Gastroesophageal sphincter (tissue), 4 donors: ENCODE results near the gene MYO9B. TPM values are rescaled to one million over a fixed set of nuclear protein-coding genes. Genes with fewer than 3 reads are reported as not detected.

Source experiments
- ATAC-seq: fragments of 150-250 bp; one replicate; pipeline ENCODE4 v1.9.1; 2016; ENCODE audit warnings: mild to moderate bottlenecking, moderate library complexity
- H3K27ac ChIP-seq, 4 donors: fragments of 200-600 bp; sonication (generic) in 3 of 4; 1 replicate in 3 of 4; 2 replicates in 1 of 4; pipeline ENCODE4 v1.5.1; 2016 to 2019
- H3K27me3 ChIP-seq: fragments of 200-600 bp; sonication (generic); one replicate; pipeline ENCODE4 v1.5.1; 2019
- H3K36me3 ChIP-seq, 2 donors: fragments of 200-600 bp; sonication (generic); one replicate each; pipeline ENCODE4 v1.5.1; 2019; ENCODE audit warnings: control low read depth in 1 of 2
- H3K4me1 ChIP-seq, 3 donors: fragments of 200-600 bp; sonication (generic); 1 replicate in 2 of 3; 2 replicates in 1 of 3; pipeline ENCODE4 v1.5.1; 2016 to 2019; ENCODE audit warnings: control low read depth in 2 of 3
- H3K4me3 ChIP-seq, 2 donors: fragments of 200-600 bp; sonication (generic); one replicate each; pipeline ENCODE4 v1.5.1; 2019; ENCODE audit warnings: mild to moderate bottlenecking in 1 of 2, moderate library complexity in 1 of 2
- H3K9me3 ChIP-seq, 3 donors: fragments of 200-600 bp; sonication (generic); one replicate each; pipeline ENCODE4 v1.5.1; 2017 to 2019; ENCODE audit warnings: control low read depth in 2 of 3
- EP300 ChIP-seq: sonication (generic); formaldehyde crosslinking; IDR thresholded peaks from one replicate; pipeline ENCODE4 v1.6.1; 2017; ENCODE audit warnings: antibody characterized with exemption, mild to moderate bottlenecking
- POLR2A ChIP-seq, 2 donors: fragments of 450-650 bp; IDR thresholded peaks; one replicate each; pipeline ENCODE4 v1.6.1; 2017; ENCODE audit warnings: antibody characterized with exemption in 2 of 2, mild to moderate bottlenecking in 2 of 2, moderate library complexity in 1 of 2
- POLR2AphosphoS5 ChIP-seq: sonication (generic); formaldehyde crosslinking; IDR thresholded peaks from one replicate; pipeline ENCODE4 v1.6.1; 2017; ENCODE audit warnings: antibody characterized with exemption
- WGBS, 2 donors: methylation state at CpG; one replicate each; pipeline ENCODE4 v1.1.5; 2018; ENCODE audit warnings: low coverage in 1 of 2; 5-methylcytosine and 5-hydroxymethylcytosine counted together
- total RNA-seq, 4 donors: library from RNA; depleted of rRNA; stranded (reverse); fragments of >200 nt; gene quantifications; one replicate each; pipeline ENCODE4 v1.1.0, GENCODE V29; 2016
- TF ChIP-seq, protein P1 (sequence below), 4 experiments: fragments of 200-600 bp in 2 of 4; fragments of 450-650 bp in 2 of 4; sonication (generic) in 1 of 4; IDR thresholded peaks; one replicate each; pipeline ENCODE4 v1.5.1; 2017 to 2019; ENCODE audit warnings: antibody characterized with exemption in 4 of 4, mild to moderate bottlenecking in 2 of 4, moderate library complexity in 2 of 4

MYO9B gene
- total RNA-seq, 4 donors from 2014 or later = 38.1 to 77.7 (median 66.2) TPM

DNA sequence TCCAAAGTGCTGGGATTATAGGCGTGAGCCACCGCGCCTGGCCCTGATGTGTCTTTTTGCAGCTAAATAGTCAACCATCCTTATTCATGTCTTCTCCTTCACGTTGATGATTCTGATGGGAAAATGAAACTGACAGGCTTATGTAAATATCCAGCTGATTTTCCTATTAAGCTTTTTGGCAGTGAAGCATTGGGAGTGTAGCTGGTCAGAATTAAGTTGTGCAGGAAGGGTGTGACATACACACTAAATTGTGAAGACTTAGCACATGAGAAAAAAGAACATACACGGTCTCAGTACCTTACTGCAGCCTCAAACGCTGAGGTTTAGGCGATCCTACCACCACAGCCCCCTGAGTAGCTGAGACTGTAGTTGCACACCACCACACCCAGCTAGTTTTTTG, 89.1 kb downstream of the MYO9B start:
- peaks cover 0 to 6% (median 0%) of the 10 kb centered on the region in 3 donors for H3K9me3 ChIP-seq
- H3K4me3 ChIP-seq = no peak overlapping the region
- no peak for ATAC-seq
- no peaks in the 10 kb centered on the region for H3K27me3 ChIP-seq
- peaks cover 0 to 99% of the 10 kb centered on the region in 2 donors for H3K36me3 ChIP-seq
- no peak overlapping the region for H3K27ac ChIP-seq
- 54 to 90% methylated on average over 4 of the region's 7 CpGs for WGBS, 2 donors
- TF ChIP-seq POLR2A (IDR thresholded peaks at IDR 0.05) (no peak), EP300 (no peak), POLR2AphosphoS5 (no peak)
- TF ChIP-seq, protein P1, sequence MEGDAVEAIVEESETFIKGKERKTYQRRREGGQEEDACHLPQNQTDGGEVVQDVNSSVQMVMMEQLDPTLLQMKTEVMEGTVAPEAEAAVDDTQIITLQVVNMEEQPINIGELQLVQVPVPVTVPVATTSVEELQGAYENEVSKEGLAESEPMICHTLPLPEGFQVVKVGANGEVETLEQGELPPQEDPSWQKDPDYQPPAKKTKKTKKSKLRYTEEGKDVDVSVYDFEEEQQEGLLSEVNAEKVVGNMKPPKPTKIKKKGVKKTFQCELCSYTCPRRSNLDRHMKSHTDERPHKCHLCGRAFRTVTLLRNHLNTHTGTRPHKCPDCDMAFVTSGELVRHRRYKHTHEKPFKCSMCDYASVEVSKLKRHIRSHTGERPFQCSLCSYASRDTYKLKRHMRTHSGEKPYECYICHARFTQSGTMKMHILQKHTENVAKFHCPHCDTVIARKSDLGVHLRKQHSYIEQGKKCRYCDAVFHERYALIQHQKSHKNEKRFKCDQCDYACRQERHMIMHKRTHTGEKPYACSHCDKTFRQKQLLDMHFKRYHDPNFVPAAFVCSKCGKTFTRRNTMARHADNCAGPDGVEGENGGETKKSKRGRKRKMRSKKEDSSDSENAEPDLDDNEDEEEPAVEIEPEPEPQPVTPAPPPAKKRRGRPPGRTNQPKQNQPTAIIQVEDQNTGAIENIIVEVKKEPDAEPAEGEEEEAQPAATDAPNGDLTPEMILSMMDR (IDR thresholded peaks at IDR 0.05) = no peak
- no peaks in the 10 kb centered on the region for H3K4me1 ChIP-seq

- TF ChIP-seq POLR2AphosphoS5 (no peak), POLR2A (IDR thresholded peaks at IDR 0.05) (no peak), EP300 (no peak)
- TF ChIP-seq, protein P1 (IDR thresholded peaks at IDR 0.05) = no peak
- Histone ChIP-seq H3K27me3 (no peaks in the 10 kb centered on the region), H3K27ac (no peak overlapping the region), H3K36me3 (peaks cover 0 to 100% of the 10 kb centered on the region in 2 donors), H3K4me3 (no peak overlapping the region), H3K4me1 (no peaks in the 10 kb centered on the region), H3K9me3 (peaks cover 0 to 6% (median 0%) of the 10 kb centered on the region in 3 donors)
- ATAC-seq = no peak
- WGBS, 2 donors = 81 to 98% methylated on average over 5 of the region's 5 CpGs
Measured at GRCh38 chr19:17165715-17166114, 90.1 kb downstream of the MYO9B start.

DNA sequence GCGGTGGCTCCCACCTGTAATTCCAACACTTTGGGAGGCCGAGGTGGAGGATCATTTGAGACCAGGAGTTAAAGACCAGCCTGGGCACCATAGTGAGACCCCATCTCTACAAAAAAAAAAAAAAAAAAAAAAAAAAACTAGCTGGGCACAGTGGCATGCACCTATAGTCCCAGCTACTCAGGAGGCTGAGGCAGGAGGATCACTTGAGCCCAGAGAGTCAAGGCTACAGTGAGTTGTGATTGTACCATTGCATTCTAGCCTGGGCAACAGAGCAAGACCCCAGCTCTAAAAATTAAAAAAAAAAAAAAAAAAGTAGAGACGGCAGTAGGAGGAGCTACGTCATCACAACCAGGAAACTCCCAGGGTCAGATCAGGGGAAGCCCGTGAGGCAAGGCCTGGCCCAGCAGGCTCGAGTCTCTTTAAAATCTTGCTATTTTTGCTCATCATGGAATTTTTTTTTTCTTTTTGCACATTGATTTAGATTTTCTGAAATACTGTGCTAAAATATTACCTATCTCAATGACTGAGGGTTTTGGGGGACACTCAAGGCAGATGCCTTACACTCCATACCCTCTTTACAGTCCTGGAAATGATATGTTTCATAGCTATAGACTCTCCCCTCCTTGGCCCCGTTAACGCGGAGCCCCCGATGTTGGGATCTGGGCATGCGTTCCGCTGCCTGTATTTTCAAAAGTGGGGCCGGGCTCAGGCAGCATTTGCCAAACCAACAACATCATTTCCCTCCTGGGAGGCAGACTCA, 95.1 kb downstream of the MYO9B start:
- 57 to 84% methylated on average over 6 to 8 of the region's 13 CpGs for WGBS, 2 donors
- H3K9me3 ChIP-seq = no peaks in the 10 kb centered on the region
- no peaks in the 10 kb centered on the region for H3K4me1 ChIP-seq
- H3K27me3 ChIP-seq = no peaks in the 10 kb centered on the region
- ATAC-seq = no peak
- no peak for TF ChIP-seq POLR2A (IDR thresholded peaks at IDR 0.05)
- TF ChIP-seq EP300 = no peak
- no peak for TF ChIP-seq POLR2AphosphoS5
- TF ChIP-seq, protein P1 (IDR thresholded peaks at IDR 0.05) = no peak
- H3K4me3 ChIP-seq = no peak overlapping the region
- no peak overlapping the region for H3K27ac ChIP-seq
- H3K36me3 ChIP-seq = peaks cover 0 to 100% of the 10 kb centered on the region in 2 donors

GRCh38 chr19:17171874-17172273, 96.3 kb downstream of the MYO9B start:
- 40 to 92% methylated on average over 1 to 7 of the region's 8 CpGs for WGBS, 2 donors
- no peaks in the 10 kb centered on the region for H3K4me1 ChIP-seq
- TF ChIP-seq, protein P1 (IDR thresholded peaks at IDR 0.05) = no peak
- no peak for TF ChIP-seq POLR2AphosphoS5
- no peak for TF ChIP-seq EP300
- no peak for TF ChIP-seq POLR2A (IDR thresholded peaks at IDR 0.05)
- H3K27me3 ChIP-seq = no peaks in the 10 kb centered on the region
- ATAC-seq = no peak
- H3K27ac ChIP-seq = no peak overlapping the region
- H3K4me3 ChIP-seq = no peak overlapping the region
- peaks cover 0 to 100% of the 10 kb centered on the region in 2 donors for H3K36me3 ChIP-seq
- H3K9me3 ChIP-seq = no peaks in the 10 kb centered on the region
